GM21529 (cell line): Measurements from ENCODE around the gene CEP55.
A peak's percentile ranks its signal among the peaks of the same experiment; 100 is the strongest.

Experiments used
- ATAC-seq: cut with Tn5 transposase; IDR thresholded peaks from one replicate; pipeline ENCODE4 v1.9.1; 2021; ENCODE audit not compliant: unreplicated experiment

CEP55 gene

DNA sequence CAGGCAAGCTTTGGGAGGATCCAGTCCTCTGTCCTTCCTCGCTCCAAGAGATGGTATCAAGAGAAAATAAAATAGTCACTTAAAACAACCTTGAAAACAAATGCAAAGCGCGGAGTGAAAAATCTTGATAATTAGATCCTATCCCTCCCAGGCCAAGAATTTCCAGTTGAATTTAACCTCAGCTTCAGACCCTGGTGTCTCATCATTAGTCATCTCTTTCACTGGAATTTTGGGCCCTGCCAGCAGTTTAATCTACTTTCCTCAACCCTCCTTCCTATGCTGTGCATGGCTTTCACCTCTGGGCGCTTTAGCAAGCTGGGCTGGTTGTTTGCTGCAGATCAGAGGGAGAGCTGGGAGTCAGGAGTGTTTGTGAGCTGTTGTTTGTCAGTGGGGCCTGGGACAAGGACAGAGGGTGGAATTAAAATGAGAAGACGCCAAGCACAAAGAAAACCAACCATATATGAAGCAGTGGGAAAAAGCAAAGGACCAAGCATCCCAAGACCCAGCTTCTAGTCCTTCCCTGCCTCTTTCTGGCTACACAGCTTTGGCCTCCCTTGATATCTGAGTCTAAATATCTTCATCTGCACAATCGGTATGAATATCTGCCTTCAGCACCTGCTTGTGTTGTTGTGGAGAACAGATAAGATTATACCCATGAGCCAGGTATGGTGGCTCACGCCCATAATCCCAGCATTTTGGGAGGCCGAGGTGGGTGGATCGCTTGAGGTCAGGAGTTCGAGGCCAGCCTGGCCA lies 27.8 kb upstream of the CEP55 start:
- ATAC-seq: no peak

DNA sequence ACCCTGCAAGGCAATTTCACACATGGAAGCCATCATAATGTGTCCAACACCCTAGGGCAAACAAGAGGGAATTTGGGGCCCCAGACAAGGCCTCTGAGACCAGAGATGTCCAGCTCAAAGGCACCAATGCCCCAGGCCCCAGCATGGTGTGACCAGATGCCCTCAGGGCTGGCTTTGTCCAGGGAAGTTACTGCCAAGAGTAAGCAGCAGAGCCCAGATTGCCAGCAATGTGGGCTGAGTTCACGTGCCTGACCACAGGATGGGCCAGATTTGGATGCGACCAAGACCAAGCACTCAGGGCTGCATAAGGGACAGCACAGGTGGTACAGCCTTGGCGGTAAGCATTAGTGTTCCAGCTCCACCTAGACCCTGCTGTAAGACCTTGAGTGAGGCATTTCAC lies 27.0 kb upstream of the CEP55 start:
- ATAC-seq: no peak

DNA sequence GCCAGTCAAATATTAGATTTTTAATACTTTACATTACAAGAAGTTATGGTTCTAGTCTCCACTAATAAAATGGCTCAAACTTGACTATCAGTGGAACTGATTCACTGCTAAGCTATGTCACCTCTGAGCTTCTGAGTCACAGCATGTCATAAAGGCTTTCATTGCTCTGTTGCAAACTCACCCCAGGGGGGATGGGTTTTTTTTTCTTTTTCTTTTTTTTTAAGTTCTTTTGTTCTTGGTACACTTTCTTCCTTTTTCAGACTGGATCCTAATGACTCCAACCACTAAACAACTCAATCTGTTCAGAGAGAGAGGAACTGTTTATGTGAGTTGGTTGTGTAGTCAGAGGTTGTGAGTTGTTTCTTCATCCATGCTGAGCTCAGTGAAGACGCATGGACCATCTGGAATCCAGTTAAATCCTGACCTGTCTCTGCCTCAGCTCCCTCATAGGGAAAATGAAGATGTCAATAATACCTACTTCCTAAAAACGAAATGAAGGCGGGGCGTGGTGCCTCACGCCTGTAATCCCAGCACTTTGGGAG lies 25.2 kb upstream of the CEP55 start:
- ATAC-seq: no peak

DNA sequence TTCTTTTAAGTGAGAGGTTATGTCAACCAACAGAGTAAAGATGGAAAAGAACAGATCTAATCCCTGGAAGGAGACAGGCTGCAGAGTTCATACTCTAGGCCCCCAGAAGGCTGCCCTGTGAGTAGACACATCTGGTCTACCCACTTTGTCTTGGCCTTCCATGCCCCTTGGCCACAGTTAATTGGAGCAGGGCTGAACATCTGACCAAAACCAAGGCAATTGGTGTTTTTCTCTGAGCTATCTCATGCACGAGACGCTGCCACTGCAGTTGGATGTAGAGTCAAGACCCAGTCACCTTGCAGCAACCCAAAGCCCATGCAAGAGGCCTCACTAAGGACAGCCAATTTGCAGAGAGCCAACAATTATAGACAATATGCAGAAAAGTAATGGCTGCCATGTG lies 23.3 kb upstream of the CEP55 start:
- no peak for ATAC-seq

DNA sequence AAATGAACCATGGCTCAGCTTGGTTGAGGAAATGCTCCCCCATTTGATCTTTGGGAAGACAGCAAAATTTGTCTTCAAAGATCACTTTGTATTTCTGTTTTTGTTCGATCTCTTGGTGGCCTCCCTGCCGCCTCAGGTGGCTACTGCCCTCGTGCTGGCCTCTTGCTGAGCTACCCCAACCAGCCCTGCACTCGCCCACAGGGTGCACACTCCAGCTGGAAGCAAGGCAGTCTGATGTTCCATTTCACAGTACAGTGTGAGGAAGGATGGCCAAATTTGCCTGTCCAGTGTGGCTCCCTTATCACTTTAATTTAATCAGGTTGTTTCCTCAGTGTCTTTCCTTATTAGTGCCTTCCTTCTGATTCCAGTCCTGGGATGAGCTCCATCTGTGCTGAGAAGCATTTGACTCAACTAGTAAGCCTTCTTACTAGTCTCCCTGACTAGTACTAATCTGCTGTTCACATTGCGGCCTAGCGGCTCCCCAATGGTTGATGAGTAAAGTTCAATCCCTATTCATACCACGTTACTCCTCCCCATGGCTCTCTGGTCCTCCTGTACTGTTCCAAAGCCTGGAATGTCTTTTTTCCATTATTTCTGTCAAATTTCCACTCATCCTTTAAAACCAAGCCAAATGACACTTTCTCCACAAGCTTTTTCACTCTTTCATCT lies 22.5 kb upstream of the CEP55 start:
- ATAC-seq: no peak

DNA sequence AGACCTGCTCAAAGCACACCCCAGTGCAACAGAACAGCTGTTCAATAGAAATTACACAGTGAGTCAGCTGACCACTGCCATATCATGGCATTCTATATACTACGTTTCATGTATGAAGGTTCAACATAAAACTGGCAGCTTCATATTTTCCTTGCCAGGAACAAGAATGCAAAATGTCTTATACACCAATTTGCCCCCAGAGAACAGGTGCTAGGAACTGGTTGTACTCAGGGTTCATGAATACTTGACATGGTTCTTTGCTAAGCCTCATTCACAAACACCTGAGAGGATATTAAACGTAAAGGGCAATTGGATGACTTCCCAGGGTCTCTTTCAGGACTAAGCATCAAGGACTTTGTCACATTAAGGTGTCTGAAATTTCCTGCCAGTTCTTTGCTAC lies 21.2 kb upstream of the CEP55 start:
- ATAC-seq: no peak

DNA sequence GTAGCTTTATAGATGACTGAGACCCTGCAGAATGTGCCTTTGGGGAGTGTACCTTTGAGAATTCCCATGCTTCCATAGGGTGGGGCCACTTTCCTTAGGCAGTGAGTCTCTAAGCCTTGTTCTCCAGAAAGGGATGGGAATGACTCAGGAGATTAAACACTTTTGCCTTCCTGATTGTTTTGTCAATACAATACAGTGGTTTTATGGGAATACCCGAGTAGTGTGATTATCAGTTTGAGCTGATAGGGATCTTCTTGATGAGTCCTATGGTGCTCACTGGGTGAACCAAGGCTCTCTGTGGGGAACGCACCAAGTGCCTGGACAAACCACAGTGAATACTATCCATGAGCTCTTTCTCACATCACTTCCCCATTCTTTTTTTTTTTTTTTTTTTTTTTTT lies 20.5 kb upstream of the CEP55 start:
- no peak for ATAC-seq

DNA sequence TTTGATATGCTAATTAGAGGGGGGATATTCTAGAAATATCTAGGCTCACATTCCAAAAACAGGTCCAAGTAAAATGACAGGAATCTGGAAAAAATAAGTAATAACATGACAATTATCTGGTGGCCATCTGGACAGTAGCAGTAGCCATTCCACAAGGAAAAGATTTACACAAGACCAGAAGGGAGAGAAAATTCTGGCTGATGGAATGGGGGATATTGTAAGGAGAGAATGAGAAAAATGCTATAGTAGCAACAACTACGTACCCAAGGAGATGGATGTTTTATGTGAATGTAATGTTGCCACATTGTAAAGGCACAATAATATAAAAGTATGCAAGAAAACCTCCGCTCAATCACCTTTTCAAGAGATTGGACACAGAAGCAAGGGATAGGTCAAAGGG lies 19.7 kb upstream of the CEP55 start:
- ATAC-seq: no peak

DNA sequence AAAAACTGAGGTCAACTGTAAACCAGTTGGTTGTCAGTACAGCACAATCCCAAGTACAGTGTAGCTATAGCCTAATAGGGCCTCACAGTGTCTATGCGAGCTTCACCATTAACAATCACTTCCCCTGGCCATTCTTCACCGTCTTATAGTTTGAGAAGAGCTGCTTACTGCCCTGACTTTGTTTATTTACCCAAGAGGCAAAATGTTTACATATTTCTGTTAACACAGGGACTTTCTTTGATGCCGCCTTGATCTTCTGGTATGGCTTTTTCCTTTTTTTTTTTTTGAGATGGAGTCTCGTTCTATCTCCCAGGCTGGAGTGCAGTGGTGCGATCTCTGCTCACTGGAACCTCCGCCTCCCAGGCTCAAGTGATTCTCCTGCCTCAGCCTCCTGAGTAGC lies 17.5 kb upstream of the CEP55 start:
- ATAC-seq: no peak

DNA sequence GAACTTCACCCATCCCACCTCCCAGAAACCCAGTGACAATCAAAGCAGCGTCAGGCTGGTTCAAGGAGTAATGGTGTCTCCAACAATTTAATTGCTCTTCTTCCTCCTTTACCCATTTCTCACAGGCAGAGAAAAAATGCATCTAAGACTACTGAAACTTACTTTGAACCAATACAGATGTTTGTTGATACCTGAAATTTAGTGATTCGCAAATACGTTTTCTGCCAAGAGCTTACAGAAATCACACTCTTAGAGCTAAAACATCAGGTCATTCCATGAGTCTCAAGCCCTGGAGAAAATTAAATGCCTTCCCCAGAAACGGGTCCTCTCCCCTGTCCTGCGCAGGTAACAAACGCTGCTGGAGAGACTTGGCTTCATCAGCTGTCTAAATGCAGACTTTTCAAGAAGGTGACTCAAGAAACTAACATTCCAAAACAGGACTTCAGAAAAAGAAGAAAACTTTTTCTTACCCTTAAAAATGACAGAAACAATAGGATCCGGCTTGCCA lies 14.7 kb upstream of the CEP55 start:
- ATAC-seq: no peak

DNA sequence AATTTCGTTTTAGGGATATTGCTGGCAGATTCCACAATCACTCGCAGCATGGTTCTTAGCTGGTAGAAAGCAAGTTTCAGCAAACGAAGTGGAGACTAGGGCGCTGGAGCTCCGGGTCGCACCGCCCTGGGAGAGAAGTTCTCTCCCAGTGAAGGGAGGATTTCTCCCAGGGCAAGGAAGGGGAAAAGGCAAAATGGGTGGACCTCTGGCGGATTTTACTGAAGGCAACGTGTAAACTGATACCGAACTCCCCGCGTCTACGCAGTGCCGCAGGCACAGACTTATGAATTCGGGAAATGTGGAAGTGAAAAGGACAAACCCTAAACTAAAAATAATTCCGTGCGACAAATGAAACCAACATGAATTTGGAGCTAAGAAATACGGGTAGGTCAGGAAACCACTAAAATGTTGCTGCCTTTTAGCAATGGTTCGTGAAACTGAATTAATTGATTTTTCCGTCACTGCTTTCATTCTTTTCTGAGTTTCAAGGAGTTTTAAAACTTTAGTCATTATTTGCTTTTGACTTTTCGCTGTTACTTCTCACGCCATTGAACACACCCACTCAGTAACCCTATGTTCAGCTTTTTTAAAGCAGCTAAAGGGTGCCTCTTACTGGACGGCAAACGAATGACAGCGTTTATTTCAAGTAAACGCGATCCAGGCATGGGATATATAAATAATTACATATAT lies 14.1 kb upstream of the CEP55 start, which contains the start of gene MYOF:
Gene MYOF, minus strand, starts transcription at position 190 of the 690 bp plus-strand sequence. Its CDS starts 140 bp downstream, at position 50.
- ATAC-seq: peak; percentile 81

DNA sequence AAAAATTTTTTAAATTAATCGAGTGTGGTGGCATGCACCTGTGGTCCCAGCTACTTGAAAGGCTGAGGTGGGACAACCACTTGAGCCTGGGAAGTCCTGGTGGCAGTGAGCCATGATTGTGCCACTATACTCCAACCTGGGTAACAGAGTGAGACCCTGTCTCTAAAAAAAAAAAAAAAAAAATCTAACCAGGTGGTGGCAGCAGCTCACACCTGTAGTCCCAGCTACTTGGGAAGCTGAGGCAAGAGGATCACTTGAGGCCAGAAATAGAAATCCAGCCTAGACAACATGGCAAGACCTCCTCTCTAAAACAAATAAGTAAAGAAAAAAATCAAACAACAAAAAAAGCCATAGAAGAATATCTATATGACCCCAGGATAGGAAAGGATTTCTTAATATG lies 10.7 kb upstream of the CEP55 start:
- no peak for ATAC-seq

DNA sequence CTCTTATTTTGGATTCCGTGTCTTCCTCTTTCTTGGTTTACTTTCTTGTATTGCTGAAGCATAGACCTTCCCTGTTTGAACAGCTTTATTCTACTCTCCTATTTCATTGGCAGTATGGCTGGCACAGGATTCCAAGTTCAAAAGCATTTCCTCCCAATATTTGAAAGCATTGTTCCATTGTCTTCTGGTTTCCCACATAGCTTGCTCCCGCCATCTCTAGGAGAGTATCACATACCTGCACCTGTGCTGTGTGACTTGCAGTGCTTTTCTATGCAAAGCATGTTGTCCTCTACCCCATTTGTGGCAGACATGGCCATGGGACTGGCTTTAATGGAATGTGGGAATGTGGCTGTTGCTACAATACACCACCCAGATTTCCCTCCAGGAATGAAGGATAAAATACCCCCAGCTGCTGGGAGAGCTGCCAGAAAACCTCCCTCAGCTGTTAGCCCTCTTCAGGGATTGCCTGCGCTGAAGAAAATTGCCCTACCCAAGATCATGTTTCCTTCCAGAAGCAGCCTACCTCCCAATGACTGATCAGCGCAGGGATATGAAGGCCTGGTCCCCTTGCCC lies 7.4 kb upstream of the CEP55 start:
- ATAC-seq: no peak

DNA sequence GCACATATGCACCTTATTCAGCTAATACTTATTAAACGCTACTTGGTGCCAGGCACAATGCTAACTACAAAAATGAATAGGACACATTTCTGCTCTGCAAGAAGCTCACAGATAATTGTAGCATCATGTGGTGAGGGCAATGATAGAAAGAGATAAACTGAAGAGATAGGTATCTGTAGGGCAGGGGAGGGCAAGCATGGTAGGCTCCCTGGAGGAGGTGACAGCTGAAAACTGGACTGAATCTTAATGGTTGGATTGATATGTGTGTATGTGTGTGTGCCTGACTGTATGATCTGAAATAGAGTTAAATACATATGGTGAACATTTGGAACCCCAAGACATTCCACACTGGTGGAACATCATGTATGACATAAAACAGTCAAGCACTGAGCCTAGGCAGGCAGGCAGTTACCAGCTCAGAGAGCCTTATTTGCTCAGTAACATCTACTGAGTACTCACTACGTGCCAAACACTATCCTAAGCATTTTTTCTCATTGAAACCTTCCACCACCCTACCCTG lies 4.8 kb upstream of the CEP55 start:
- no peak for ATAC-seq

DNA sequence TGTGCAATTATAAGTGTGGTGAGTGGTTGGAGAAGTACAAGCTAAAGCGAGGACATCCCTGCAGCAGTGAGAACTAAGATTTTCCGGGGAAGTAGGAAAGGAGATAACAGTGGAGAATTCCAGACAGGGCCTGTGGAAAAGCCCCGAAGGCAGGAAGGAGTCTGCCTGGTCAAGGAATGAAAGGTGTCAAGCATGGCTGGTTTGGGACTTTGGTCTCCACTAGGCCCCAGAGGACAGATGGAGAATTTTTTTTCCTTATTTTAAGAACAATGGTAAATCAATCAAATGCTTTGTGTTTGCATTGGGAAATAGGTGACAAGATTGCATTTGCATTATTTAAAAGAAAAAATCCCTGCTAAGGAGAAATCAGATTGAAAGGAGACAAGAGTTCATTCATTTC lies 3.2 kb upstream of the CEP55 start:
- no peak for ATAC-seq

DNA sequence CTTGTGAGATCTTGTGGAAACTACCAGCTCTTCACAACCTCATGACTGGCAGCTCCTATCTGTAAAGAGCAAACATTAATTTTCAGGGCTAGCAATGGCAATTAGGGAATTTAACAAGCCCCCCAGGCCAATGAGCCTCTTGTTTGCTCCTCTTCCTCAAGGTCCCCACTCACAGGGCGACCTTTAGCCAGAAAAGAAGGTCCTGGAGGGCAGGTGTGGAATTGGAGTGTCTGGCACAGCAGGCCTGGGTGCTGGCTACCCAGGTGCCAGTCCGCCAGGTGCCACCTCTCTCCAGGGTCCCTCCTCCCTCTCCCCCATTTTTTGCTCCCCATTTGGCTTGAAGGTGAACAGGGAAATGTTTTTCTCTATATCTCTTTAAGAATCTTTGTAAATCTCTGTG lies 1.9 kb upstream of the CEP55 start:
- no peak for ATAC-seq

DNA sequence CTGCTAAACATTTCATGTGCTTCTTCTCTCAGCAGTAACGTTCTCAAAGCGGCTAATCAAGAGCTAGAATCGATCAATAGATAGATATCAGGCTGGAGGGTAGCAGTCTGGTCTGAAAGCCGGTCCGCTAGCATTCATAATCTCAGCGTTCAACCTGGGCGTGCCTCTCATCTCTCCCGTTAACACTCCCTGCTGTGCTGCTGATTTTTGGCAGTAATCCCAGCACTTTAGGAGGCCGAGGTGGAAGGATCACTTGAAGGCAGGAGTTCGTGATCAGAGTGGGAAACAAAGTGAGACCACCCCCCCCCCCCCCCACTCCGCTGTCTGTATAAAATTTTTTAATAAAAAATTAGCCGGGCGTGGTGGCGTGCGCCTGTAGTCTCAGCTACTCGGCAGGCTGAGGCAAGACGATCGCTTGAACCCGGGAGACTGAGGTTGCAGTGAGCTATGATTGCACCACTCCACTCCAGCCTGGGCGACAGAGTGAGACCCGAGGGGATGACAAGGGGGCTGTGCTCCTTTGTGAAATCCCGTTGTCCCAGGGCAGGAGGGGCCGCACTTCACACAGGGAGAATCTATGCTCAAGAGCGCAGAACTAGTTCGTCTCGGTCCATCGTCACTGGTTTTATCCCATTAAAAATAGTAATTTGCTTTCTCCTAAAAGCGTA lies 624 bp upstream of the CEP55 start:
- peak; percentile 19 for ATAC-seq

DNA sequence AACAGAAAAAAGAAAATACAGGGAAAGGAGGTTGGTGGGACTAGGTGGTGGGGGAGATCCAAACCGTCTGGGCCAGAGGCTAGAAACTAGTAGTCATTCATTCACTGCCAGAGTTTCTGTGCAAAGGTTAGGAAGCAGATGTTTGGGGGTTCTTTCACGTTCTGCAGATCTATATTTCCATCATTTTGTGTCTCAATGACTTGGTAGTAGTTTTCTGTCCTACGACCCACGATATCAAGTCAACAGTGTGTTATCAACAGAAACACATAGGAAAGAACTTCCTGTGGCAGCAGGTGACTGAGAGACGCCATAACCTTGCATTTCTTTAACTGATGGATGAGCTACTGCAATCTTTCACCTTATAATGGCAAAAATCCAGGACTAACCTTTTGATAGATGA lies 1.8 kb downstream of the CEP55 start:
- ATAC-seq: no peak

DNA sequence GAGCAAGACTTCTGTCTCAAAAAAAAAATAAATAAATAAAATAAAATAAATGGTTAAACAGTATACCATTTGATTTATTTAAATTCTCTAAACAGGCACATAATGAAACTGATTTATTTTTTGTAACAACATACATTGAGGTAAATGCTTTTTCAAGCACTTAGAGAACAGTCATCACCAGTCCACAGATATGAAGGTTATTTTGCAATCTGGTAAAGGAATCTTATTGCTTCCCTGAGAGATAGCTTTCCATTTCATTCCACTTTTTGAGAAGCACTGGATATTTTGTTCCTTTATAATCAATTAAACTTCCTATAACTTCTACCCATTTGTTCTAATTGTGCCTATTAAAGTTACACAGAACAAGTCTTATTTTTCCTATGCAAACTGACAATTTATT lies 5.2 kb downstream of the CEP55 start:
- ATAC-seq: no peak

DNA sequence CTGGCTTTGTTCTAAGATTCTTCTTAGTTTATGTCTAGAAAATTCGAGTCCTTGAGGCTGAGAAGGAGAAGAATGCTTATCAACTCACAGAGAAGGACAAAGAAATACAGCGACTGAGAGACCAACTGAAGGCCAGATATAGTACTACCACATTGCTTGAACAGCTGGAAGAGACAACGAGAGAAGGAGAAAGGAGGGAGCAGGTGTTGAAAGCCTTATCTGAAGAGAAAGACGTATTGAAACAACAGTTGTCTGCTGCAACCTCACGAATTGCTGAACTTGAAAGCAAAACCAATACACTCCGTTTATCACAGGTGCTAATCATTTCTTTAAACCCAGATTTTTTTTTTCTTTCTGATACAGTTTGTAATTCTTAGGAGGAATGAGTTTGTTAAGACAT lies 6.7 kb downstream of the CEP55 start:
- ATAC-seq: peak; percentile 86

DNA sequence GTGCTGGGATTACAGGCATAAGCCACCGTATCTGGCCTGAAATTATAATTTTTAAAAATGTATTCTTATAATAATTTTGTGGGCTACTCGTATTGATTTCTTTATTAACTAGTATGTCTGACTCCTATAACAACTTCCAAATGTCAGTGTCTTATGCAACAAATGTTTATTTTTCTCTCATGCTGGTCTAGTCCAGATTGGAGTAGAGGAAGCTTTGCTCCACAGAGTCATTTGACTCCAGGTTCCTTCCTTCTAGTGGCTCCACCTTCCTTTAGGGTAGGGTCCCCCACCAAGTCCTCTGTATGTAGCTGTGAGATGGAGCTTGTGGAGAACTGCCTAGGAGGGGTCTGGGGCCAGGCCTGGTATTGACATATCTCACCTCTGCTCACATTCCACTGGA lies 8.7 kb downstream of the CEP55 start:
- no peak for ATAC-seq
